SK-N-SH (cell line): ENCODE results near the gene DHX36. TPM values are rescaled to one million over a fixed set of nuclear protein-coding genes. Genes with fewer than 3 reads are reported as not detected.

Experiments
- CTCF ChIA-PET: fragments of 300-600, 350-600 bp; formaldehyde crosslinking; extraction: SDS; loops from one replicate; lab custom pipeline; 2021; lab: Yijun Ruan, JAX
- POLR2A ChIA-PET: fragments of 350-600 bp; sonication (Branson Sonifier 250); formaldehyde crosslinking; extraction: SDS; loops from one replicate; lab custom pipeline; 2020; ENCODE audit warnings: antibody characterized with exemption, inconsistent platforms; lab: Yijun Ruan, JAX
- DNase-seq: peaks from one replicate; pipeline ENCODE4 v3.0.0; 2012
- H2AFZ ChIP-seq: fragments of 200-600 bp; sonication (generic); 2 replicates; pipeline ENCODE4 v1.8.1; 2016; ENCODE audit warnings: antibody characterized with exemption, mild to moderate bottlenecking, low read depth
- H3F3A ChIP-seq: fragments of 200-600 bp; sonication (generic); replicated peaks from 2 replicates; pipeline ENCODE3; 2016; ENCODE audit warnings: antibody characterized with exemption, mild to moderate bottlenecking; ENCODE audit not compliant: insufficient read depth
- H3K27ac ChIP-seq, 2 experiments: fragments of 200-500 bp in 1 of 2; fragments of 200-600 bp in 1 of 2; sonication (Bioruptor generic) in 1 of 2; sonication (generic), shearing (Covaris generic) in 1 of 2; 2 replicates each; pipeline versions ENCODE4 v1.5.1 to v1.6.1; 2014 to 2016; ENCODE audit warnings: low read depth in 2 of 2, inconsistent platforms in 1 of 2, low read length in 1 of 2, mild to moderate bottlenecking in 1 of 2, mixed read lengths in 1 of 2
- H3K27me3 ChIP-seq: fragments of 200-600 bp; sonication (generic), shearing (Covaris generic); 2 replicates; pipeline ENCODE4 v1.6.1; 2016; ENCODE audit warnings: mixed run types; ENCODE audit not compliant: insufficient read depth
- H3K36me3 ChIP-seq, 2 experiments: fragments of 200-500 bp in 1 of 2; fragments of 200-600 bp in 1 of 2; sonication (Bioruptor generic) in 1 of 2; sonication (generic) in 1 of 2; replicated peaks in 1 of 2; 2 replicates each; pipeline versions ENCODE3 to v1.5.1; 2014 to 2016; ENCODE audit warnings: low read length in 1 of 2, mild to moderate bottlenecking in 1 of 2; ENCODE audit not compliant: insufficient read depth in 2 of 2, control insufficient read depth in 1 of 2
- H3K4me1 ChIP-seq, 2 experiments: fragments of 200-500 bp in 1 of 2; fragments of 200-600 bp in 1 of 2; sonication (Bioruptor generic) in 1 of 2; sonication (generic), shearing (Covaris generic) in 1 of 2; 2 replicates each; pipeline versions ENCODE4 v1.5.1 to v1.6.1; 2014 to 2016; ENCODE audit warnings: low read depth in 1 of 2, low read length in 1 of 2, mixed run types in 1 of 2; ENCODE audit not compliant: insufficient read depth in 2 of 2, control insufficient read depth in 1 of 2
- H3K4me2 ChIP-seq: fragments of 200-600 bp; sonication (generic), shearing (Covaris generic); 2 replicates; pipeline ENCODE4 v1.6.1; 2017; ENCODE audit warnings: mixed run types
- H3K4me3 ChIP-seq, 2 experiments: fragments of 200-500 bp in 1 of 2; fragments of 200-600 bp in 1 of 2; sonication (Bioruptor generic) in 1 of 2; sonication (generic), shearing (Covaris generic) in 1 of 2; 2 replicates each; pipeline versions ENCODE4 v1.5.1 to v1.8.1; 2014 to 2016; ENCODE audit warnings: low read depth in 2 of 2, inconsistent platforms in 1 of 2, low read length in 1 of 2, mild to moderate bottlenecking in 1 of 2, mixed read lengths in 1 of 2, moderate library complexity in 1 of 2
- H3K79me2 ChIP-seq: fragments of 200-600 bp; sonication (generic); 2 replicates; pipeline ENCODE4 v1.8.1; 2017; ENCODE audit warnings: mild to moderate bottlenecking; ENCODE audit not compliant: insufficient read depth
- H3K9ac ChIP-seq: fragments of 200-600 bp; sonication (generic); 2 replicates; pipeline ENCODE4 v1.6.1; 2017; ENCODE audit warnings: mixed run types
- H3K9me2 ChIP-seq: fragments of 200-600 bp; sonication (generic); 2 replicates; pipeline ENCODE4 v1.6.1; 2017; ENCODE audit warnings: mixed run types
- H3K9me3 ChIP-seq: fragments of 200-600 bp; sonication (generic); 2 replicates; pipeline ENCODE4 v1.6.1; 2017; ENCODE audit warnings: mixed run types, mild to moderate bottlenecking, moderate library complexity
- H4K20me1 ChIP-seq: fragments of 200-600 bp; sonication (generic); 2 replicates; pipeline ENCODE4 v1.6.1; 2017; ENCODE audit warnings: mild to moderate bottlenecking, mixed run types; ENCODE audit not compliant: insufficient read depth
- ELF1 ChIP-seq: IDR thresholded peaks from 2 replicates; pipeline ENCODE4 v1.4.0; 2012
- EZH2phosphoT487 ChIP-seq: fragments of 200-600 bp; sonication (generic); IDR thresholded peaks from 2 replicates; pipeline ENCODE4 v1.6.1; 2017; ENCODE audit warnings: low read depth, mixed run types, mild to moderate bottlenecking, antibody characterized with exemption, moderate library complexity, borderline replicate concordance
- FOSL2 ChIP-seq: IDR thresholded peaks from 2 replicates; pipeline ENCODE4 v1.4.0; 2012; ENCODE audit warnings: low read depth, mild to moderate bottlenecking, moderate library complexity, borderline replicate concordance
- GABPA ChIP-seq: IDR thresholded peaks from 2 replicates; pipeline ENCODE4 v1.4.0; 2012; ENCODE audit warnings: low read depth, mild to moderate bottlenecking
- MXI1 ChIP-seq: IDR thresholded peaks from 2 replicates; pipeline ENCODE4 v1.6.1; 2012; ENCODE audit warnings: mild to moderate bottlenecking, low read depth, low read length, improper control_type of control experiment
- PBX3 ChIP-seq: IDR thresholded peaks from 2 replicates; pipeline ENCODE4; 2012
- RCOR1 ChIP-seq: fragments of 150-350 bp; IDR thresholded peaks from 2 replicates; pipeline ENCODE4 v1.6.1; 2017; ENCODE audit warnings: antibody characterized with exemption, low read length
- REST ChIP-seq: IDR thresholded peaks from 2 replicates; pipeline ENCODE4 v1.6.1; 2012; ENCODE audit warnings: mild to moderate bottlenecking, low read depth, low read length, moderate library complexity
- RFX5 ChIP-seq: IDR thresholded peaks from 2 replicates; pipeline ENCODE4 v1.6.1; 2012; ENCODE audit warnings: mild to moderate bottlenecking, improper control_type of control experiment, low read length
- SIN3A ChIP-seq: IDR thresholded peaks from 2 replicates; pipeline ENCODE4 v1.6.1; 2012; ENCODE audit warnings: low read depth, mild to moderate bottlenecking, low read length, moderate library complexity, borderline replicate concordance
- SMC3 ChIP-seq: IDR thresholded peaks from 2 replicates; pipeline ENCODE4 v1.6.1; 2012; ENCODE audit warnings: low read depth, low read length, improper control_type of control experiment
- TEAD4 ChIP-seq: IDR thresholded peaks from 2 replicates; pipeline ENCODE4 v1.4.0; 2012; ENCODE audit warnings: mild to moderate bottlenecking, borderline replicate concordance; ENCODE audit not compliant: insufficient read depth
- USF1 ChIP-seq: IDR thresholded peaks from 2 replicates; pipeline ENCODE4 v1.4.0; 2012; ENCODE audit warnings: low read depth, borderline replicate concordance
- WGBS: methylation state at CpG from one replicate; pipeline ENCODE4 v1.1.6; 2017; ENCODE audit warnings: low lambda C conversion rate; 5-methylcytosine and 5-hydroxymethylcytosine counted together
- polyA plus RNA-seq, 3 experiments: library from polyadenylated mRNA; depleted of rRNA; stranded (reverse); fragments of >200 nt; gene quantifications; 2 replicates each; pipeline ENCODE4 v1.2.3, GENCODE V29; 2012

Gene DHX36
- polyA plus RNA-seq, 1 of the 3 experiments (the other 2 are of a cell fraction) = 22.8 TPM

GRCh38 chr3:154251610-154252009 lies 72.7 kb downstream of the DHX36 start:
- no peak overlapping the region for H3K9ac ChIP-seq
- peaks cover 4 to 37% of the 10 kb centered on the region in 2 experiments for H3K36me3 ChIP-seq
- H3K27ac ChIP-seq = no peak overlapping the region
- H3K27me3 ChIP-seq = no peaks in the 10 kb centered on the region
- no peaks in the 10 kb centered on the region for H3K9me3 ChIP-seq
- CTCF ChIA-PET = interaction anchor here (0.6 to 2.6 kb wide), 6 partner anchors 10 to 254 kb away, joined by 3 to 11 read pairs (median 6); no protein-coding TSS in a partner anchor
- no peak overlapping the region for H3K4me3 ChIP-seq
- no peak overlapping the region for H2AFZ ChIP-seq
- H3K79me2 ChIP-seq = no peaks in the 10 kb centered on the region
- POLR2A ChIA-PET = no interaction called here
- no peaks in the 10 kb centered on the region for H3K9me2 ChIP-seq
- H3F3A ChIP-seq = peaks cover 4% of the 10 kb centered on the region
- H3K4me1 ChIP-seq = peaks cover 0 to 9% of the 10 kb centered on the region in 2 experiments; a peak in 3 of 4 replicates
- H4K20me1 ChIP-seq = no peaks in the 10 kb centered on the region
- no peak overlapping the region for H3K4me2 ChIP-seq
- TF ChIP-seq SIN3A = no peak
- no peak for TF ChIP-seq EZH2phosphoT487
- no peak for TF ChIP-seq FOSL2
- TF ChIP-seq RCOR1 = no peak
- no peak for TF ChIP-seq ELF1
- no peak for TF ChIP-seq SMC3
- TF ChIP-seq MXI1 = no peak
- WGBS = 96% methylated on average over 3 of the region's 3 CpGs
- no peak for DNase-seq

GRCh38 chr3:154250291-154250690 lies 74.0 kb downstream of the DHX36 start:
- no peaks in the 10 kb centered on the region for H4K20me1 ChIP-seq
- no peaks in the 10 kb centered on the region for H3K9me3 ChIP-seq
- peaks cover 0 to 9% of the 10 kb centered on the region in 2 experiments; a peak in 3 of 4 replicates for H3K4me1 ChIP-seq
- no peak overlapping the region for H3K4me3 ChIP-seq
- H3K27ac ChIP-seq = no peak overlapping the region
- no peaks in the 10 kb centered on the region for H3K27me3 ChIP-seq
- ChIA-PET CTCF (interaction anchor here (1.1 kb wide), 1 partner anchor 129 kb away, joined by 4 read pairs; the partner anchor contains the start of gene ARHGEF26), POLR2A (no interaction called here)
- no peak overlapping the region for H3K4me2 ChIP-seq
- peaks cover 4 to 32% of the 10 kb centered on the region in 2 experiments for H3K36me3 ChIP-seq
- H3K9me2 ChIP-seq = no peaks in the 10 kb centered on the region
- H3K79me2 ChIP-seq = no peaks in the 10 kb centered on the region
- no peak overlapping the region for H3K9ac ChIP-seq
- H3F3A ChIP-seq = peaks cover 4% of the 10 kb centered on the region
- 100% methylated on average over 1 of the region's 4 CpGs for WGBS
- TF ChIP-seq FOSL2 (no peak), GABPA (no peak), PBX3 (no peak), USF1 (no peak), ELF1 (no peak), RFX5 (no peak), REST (no peak), TEAD4 (no peak)
- H2AFZ ChIP-seq = no peak overlapping the region
- no peak for DNase-seq
